A549 (cell line): ENCODE data around the gene HASPIN.
"Not testable (repeated sequence)": the region's sequence is repeated elsewhere in the genome, so short reads cannot be mapped to it uniquely, and the experiment has no call there.

Source experiments
- BCL3 ChIP-seq: fragments of >200 bp; sonication (Bioruptor Twin); formaldehyde crosslinking; IDR thresholded peaks from 3 replicates; pipeline ENCODE4 v1.6.1; 2016
- EHF ChIP-seq: fragments of 250-450 bp; sonication (Bioruptor Pico); IDR thresholded peaks from 2 replicates; pipeline ENCODE4 v1.5.0; 2020; ENCODE audit warnings: mild to moderate bottlenecking
- MAFK ChIP-seq: fragments of 450-650 bp; IDR thresholded peaks from 2 replicates; pipeline ENCODE4 v1.6.1; 2014; ENCODE audit not compliant: partially characterized antibody
- NPAS2 ChIP-seq: fragments of 250-450 bp; sonication (Bioruptor Pico); IDR thresholded peaks from 2 replicates; pipeline ENCODE4 v1.8.0; 2022; ENCODE audit warnings: mild to moderate bottlenecking, moderate library complexity, borderline replicate concordance
- POLR2A ChIP-seq: IDR thresholded peaks from 2 replicates; pipeline ENCODE4 v1.6.1; 2012; ENCODE audit warnings: mild to moderate bottlenecking, low read length
- TF ChIP-seq, protein P1 (sequence below): fragments of >200 bp; sonication (Bioruptor Twin); formaldehyde crosslinking; IDR thresholded peaks from 3 replicates; pipeline ENCODE4 v1.5.1; 2016

GRCh38 chr17:3702041-3702539 lies 21.6 kb upstream of the HASPIN start:
- TF ChIP-seq POLR2A; EHF; BCL3; NPAS2 (CRISPR knock-in tag): not testable (repeated sequence)
- TF ChIP-seq, protein P1, sequence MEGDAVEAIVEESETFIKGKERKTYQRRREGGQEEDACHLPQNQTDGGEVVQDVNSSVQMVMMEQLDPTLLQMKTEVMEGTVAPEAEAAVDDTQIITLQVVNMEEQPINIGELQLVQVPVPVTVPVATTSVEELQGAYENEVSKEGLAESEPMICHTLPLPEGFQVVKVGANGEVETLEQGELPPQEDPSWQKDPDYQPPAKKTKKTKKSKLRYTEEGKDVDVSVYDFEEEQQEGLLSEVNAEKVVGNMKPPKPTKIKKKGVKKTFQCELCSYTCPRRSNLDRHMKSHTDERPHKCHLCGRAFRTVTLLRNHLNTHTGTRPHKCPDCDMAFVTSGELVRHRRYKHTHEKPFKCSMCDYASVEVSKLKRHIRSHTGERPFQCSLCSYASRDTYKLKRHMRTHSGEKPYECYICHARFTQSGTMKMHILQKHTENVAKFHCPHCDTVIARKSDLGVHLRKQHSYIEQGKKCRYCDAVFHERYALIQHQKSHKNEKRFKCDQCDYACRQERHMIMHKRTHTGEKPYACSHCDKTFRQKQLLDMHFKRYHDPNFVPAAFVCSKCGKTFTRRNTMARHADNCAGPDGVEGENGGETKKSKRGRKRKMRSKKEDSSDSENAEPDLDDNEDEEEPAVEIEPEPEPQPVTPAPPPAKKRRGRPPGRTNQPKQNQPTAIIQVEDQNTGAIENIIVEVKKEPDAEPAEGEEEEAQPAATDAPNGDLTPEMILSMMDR: not testable (repeated sequence)
- TF ChIP-seq MAFK: peak; percentile 78
